GM18873 (cell line): ENCODE results near the gene PIK3C2G.
"Not testable (repeated sequence)": the region's sequence is repeated elsewhere in the genome, so short reads cannot be mapped to it uniquely, and the experiment has no call there.

Experiments used
- ATAC-seq: cut with Tn5 transposase; IDR thresholded peaks from one replicate; pipeline ENCODE4 v1.9.1; 2021; ENCODE audit warnings: mild to moderate bottlenecking, moderate library complexity, moderate number of reproducible peaks; ENCODE audit not compliant: unreplicated experiment, low FRiP score

Gene PIK3C2G, protein sequence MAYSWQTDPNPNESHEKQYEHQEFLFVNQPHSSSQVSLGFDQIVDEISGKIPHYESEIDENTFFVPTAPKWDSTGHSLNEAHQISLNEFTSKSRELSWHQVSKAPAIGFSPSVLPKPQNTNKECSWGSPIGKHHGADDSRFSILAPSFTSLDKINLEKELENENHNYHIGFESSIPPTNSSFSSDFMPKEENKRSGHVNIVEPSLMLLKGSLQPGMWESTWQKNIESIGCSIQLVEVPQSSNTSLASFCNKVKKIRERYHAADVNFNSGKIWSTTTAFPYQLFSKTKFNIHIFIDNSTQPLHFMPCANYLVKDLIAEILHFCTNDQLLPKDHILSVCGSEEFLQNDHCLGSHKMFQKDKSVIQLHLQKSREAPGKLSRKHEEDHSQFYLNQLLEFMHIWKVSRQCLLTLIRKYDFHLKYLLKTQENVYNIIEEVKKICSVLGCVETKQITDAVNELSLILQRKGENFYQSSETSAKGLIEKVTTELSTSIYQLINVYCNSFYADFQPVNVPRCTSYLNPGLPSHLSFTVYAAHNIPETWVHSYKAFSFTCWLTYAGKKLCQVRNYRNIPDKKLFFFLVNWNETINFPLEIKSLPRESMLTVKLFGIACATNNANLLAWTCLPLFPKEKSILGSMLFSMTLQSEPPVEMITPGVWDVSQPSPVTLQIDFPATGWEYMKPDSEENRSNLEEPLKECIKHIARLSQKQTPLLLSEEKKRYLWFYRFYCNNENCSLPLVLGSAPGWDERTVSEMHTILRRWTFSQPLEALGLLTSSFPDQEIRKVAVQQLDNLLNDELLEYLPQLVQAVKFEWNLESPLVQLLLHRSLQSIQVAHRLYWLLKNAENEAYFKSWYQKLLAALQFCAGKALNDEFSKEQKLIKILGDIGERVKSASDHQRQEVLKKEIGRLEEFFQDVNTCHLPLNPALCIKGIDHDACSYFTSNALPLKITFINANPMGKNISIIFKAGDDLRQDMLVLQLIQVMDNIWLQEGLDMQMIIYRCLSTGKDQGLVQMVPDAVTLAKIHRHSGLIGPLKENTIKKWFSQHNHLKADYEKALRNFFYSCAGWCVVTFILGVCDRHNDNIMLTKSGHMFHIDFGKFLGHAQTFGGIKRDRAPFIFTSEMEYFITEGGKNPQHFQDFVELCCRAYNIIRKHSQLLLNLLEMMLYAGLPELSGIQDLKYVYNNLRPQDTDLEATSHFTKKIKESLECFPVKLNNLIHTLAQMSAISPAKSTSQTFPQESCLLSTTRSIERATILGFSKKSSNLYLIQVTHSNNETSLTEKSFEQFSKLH (N-terminal part only)

GRCh38 chr12:18261273-18261672 lies at the start of gene PIK3C2G:
PIK3C2G (plus strand) TSS chr12:18261518; CDS start chr12:18282082, 20,564 bp downstream.
- no peak for ATAC-seq

DNA sequence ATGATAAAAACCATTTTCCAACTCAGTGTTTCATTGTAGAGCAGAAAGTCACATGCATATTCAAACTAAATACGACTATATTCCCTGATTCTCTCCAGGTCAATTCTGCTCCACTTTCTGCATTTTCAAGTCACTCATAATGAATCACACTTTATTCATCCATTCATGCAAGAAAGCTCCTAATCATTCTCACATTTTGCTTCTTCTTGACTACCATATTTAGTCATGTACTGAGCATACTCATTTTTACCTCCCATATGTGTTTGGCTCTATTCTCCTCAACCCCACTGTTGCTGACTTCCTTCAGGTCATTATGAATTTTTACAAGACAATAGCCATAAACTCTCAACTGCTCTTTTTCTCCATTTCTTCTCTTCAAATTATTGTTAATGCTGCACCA lies 43.4 kb upstream of the PIK3C2G start:
- no peak for ATAC-seq

DNA sequence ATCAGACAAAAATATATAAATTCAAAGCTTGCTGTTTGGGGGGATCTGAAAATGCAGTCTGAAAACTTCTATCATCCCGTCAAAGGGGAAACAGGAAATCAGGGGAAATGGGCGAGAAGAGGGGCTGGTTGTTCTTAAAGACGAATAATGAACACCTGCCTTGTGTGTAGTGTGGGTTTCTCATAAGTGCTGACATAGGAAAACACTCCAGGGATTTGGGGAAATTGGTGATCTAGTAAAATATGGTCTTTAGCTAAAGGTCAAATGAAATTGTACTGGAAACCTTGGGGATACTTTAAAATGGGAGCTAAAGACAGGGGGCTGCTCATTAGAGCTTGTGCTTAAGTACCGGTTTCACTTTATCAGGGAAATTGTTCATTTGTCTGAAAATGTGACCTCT lies 39.6 kb upstream of the PIK3C2G start:
- ATAC-seq, result no peak

DNA sequence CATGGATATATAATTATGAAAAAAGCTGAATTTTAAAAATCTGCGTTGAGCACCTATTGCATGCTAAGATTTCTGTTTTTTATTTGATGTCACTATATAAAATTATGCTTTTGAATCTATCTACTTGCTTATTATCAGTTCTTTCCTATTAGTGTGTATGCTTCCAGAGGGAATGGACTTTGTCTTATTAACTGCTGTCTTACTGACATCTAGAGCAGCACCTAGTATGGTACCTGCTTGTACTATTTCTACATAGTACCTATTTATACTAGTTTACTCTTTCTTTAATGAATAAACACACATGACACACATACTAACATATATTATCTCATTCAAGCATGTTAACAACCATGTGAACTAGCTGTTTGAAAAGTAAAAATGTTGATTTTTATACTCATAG lies 38.6 kb upstream of the PIK3C2G start:
- no peak for ATAC-seq

DNA sequence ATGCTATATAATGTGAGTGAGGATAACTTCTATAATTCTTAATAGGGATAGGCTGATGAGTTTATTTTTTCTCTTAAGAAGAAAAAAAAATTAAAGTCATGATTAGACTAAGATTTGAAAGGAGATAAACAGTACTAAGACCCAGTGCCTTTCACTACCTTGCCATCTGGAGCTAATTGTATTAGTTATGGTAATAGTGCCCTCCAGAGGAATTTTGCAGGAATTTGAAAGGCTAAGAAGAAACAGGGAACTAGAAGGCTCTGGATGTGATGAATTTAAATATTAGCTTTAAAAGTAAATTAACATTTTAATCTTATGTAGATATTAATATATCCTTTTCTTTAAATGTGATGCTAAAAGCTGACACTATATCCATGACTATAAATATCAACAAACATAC lies 36.6 kb upstream of the PIK3C2G start:
- no peak for ATAC-seq

- no peak for ATAC-seq
Observed at GRCh38 chr12:18239526-18239925, 21.8 kb upstream of the PIK3C2G start.

GRCh38 chr12:18242380-18243089 lies 18.8 kb upstream of the PIK3C2G start:
- ATAC-seq, result no peak

DNA sequence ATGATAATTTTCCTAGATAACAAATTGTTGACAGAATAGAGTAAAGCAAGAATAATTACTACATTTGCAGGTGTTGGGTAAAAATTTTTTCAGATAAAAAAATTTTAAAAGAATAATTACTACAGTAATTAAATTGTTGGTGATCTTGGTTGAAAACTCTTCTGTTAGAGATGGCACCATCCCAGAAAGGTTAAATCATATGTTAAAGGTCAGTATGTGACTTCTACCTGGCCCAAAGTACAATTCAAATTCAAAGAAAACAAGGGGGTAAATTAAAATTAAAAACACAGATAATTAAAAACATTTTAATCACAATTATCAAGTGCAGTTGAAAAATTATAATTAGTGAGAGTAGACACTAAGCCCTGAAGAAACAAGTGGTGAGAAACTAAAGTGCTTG lies 18.1 kb upstream of the PIK3C2G start:
- no peak for ATAC-seq

- no peak for ATAC-seq
Observed at GRCh38 chr12:18246066-18246465, 15.3 kb upstream of the PIK3C2G start.

DNA sequence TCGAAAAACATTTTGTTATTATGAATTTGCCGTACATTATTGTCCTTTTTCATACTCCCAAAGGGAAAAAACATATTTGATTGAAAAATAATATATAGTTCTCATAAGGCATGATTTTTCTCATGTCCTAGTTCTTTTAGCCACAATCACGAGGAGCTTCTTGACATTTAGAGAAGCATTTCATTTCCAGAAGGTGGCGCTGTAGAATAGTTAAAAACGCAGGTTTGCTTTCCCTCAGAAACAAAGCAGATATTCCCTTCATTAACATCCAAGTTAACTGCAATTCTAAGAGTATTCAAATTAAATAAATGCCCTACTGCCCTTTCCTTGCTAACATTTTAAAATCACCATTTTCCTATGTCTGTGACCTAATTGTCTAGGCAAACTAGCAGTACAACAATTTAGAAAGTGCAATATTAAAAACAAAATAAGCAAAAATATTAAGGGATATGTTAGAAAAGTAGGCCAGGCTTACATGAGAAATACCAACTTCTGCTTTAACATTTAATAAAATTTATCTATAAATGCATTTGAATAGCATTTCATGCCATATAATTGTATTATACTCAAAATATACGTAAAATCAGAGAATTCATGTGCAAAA lies 10.9 kb upstream of the PIK3C2G start:
- ATAC-seq, result no peak

DNA sequence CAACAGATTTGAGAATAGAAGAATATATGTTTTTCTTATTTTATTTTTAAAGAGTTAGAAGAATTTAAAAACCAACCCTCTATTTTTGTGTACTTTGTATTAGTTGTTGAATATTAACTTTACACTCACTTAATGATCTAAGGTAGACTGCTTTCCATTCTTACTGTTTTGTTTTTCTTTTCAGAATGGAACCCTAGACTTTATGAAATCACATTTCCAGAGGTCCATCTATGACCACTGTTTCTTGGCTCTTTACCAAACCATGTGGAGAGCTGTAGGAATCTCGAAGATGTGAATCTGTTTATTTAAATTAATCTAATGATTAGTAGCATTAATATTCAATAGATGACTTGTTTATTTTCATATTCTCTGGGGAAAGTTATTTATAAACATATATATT lies 7.2 kb upstream of the PIK3C2G start:
- no peak for ATAC-seq

DNA sequence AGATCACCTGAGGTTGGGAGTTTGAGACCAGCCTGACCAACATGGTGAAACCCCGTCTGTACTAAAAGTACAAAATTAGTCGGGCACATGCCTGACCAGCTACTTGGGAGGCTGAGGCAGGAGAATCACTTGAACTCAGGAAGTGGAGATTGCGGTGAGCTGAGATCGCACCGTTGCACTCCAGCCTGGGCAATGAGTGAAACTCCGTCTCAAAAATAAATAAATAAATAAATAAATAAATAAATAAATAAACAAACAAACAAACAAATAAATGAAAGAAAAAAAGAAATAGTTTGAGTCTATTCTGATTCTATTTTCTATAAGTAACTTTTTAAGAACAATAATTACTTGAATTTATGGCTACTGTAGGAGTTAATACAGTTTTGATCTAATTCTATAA lies 6.3 kb upstream of the PIK3C2G start:
- not testable (repeated sequence) for ATAC-seq

GRCh38 chr12:18257251-18257650 lies 4.1 kb upstream of the PIK3C2G start:
- ATAC-seq, result no peak

GRCh38 chr12:18258929-18259328 lies 2.4 kb upstream of the PIK3C2G start:
- no peak for ATAC-seq

DNA sequence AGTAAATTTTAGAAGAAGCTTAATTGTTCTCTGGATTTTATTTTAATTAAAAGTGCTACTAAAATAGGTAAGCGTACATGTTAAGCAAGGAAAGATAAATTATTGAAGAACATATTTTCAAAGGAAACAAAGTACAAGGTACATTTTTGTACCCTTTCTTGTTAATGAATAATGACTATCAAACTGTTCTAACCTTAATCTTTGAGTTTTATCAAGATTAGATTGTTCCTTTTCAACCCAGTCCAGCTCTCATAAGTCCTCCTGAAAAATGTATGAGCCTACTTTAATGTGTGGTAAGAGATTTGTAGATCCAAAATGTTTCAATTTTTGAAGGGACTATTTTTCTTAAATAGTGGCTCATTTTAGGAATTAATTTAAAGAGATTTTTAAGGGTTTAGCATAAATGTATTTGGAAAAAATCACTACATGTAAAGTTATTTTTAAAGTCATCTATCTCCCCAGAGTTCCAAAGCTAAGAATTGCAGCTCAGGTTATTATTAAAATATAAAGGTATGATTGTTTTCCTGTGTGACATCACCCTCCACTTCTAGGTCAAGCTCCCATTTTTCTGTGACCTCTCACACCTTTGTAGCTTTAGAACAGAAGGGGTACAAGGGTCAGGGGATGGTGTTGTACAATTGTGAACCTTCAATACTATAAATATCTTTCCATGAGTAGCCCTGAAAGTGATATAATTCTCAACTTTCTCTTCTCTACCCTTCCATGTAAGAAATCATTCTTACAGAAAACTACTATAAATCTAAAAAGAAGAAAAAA lies 1.2 kb upstream of the PIK3C2G start:
- no peak for ATAC-seq

GRCh38 chr12:18261906-18262305 lies 588 bp downstream of the PIK3C2G start:
- no peak for ATAC-seq

GRCh38 chr12:18262514-18262913 lies 1.2 kb downstream of the PIK3C2G start:
- no peak for ATAC-seq

DNA sequence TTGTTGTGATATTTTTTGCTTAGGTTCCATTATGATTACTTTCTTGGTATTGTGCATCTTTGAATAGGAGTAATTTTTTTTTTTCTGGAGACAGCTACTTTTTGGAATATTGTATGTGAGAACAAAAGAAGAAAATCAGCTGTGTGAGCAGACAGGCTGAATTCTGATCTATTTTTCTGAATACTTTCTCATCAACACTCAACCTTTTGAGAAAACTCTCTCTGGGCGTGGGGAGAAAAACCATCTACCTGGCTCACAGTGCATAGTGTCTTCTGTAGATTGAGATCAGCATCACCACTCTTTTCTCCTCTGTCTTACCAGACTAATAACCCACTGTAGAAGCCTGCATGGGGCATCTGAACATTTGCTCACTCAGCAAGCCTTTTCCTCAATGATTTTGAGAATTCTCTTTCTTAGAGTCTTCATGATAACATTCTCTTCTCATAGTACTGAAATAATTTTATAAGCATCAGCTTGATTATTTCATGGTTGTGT lies 3.3 kb downstream of the PIK3C2G start:
- no peak for ATAC-seq
